ENCODE data around the gene ASB7.
"Not testable (repeated sequence)": the region's sequence is repeated elsewhere in the genome, so short reads cannot be mapped to it uniquely, and the experiment has no call there.

Gene ASB7

GRCh38 chr15:100653608-100654007, 51.2 kb downstream of the ASB7 start:
- no peak for DNase-seq

GRCh38 chr15:100658895-100659294, 56.5 kb downstream of the ASB7 start:
- DNase-seq, result no peak

DNA sequence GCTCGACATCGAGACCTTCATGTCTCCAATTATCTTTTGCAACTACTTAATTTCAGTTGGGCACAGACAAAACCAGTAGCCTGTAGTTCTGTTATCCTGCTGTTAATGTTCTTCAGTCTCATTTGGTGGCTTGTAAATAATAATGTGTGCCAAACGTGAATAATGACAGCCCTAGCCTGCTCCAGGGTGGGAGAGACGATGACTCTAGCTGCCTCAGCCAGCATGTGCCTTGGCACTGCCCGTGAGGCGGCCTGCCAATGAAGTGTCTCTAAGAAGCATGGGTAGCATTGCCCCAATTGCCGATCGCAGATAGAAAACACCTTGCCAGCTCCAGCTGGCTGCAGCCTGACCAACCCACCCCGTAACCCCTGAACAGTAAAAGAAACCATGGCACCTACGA, 58.8 kb downstream of the ASB7 start:
- DNase-seq, result no peak

GRCh38 chr15:100663086-100663914, 60.9 kb downstream of the ASB7 start:
- DNase-seq, result no peak

- no peak for DNase-seq
Measured at GRCh38 chr15:100663915-100664281, 61.5 kb downstream of the ASB7 start.

DNA sequence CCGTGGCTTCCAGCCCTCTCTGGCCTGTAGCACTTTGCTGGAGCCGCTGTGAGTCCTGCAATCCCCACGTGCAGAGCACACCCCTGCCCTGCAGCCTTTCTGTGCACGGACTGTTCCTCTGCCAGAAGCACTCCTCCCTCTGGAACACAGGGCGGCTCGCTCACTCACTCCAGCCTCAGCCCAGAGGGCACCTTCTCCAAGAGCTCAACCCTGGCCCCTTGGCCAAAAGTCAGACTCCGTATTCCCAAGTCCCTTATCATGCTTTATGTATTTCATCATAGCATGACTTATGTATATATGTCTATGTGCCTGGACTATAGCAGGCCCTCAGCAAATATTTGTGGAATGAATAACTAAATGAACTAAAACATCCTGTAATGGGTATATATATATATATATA, 63.2 kb downstream of the ASB7 start:
- no peak for DNase-seq

DNA sequence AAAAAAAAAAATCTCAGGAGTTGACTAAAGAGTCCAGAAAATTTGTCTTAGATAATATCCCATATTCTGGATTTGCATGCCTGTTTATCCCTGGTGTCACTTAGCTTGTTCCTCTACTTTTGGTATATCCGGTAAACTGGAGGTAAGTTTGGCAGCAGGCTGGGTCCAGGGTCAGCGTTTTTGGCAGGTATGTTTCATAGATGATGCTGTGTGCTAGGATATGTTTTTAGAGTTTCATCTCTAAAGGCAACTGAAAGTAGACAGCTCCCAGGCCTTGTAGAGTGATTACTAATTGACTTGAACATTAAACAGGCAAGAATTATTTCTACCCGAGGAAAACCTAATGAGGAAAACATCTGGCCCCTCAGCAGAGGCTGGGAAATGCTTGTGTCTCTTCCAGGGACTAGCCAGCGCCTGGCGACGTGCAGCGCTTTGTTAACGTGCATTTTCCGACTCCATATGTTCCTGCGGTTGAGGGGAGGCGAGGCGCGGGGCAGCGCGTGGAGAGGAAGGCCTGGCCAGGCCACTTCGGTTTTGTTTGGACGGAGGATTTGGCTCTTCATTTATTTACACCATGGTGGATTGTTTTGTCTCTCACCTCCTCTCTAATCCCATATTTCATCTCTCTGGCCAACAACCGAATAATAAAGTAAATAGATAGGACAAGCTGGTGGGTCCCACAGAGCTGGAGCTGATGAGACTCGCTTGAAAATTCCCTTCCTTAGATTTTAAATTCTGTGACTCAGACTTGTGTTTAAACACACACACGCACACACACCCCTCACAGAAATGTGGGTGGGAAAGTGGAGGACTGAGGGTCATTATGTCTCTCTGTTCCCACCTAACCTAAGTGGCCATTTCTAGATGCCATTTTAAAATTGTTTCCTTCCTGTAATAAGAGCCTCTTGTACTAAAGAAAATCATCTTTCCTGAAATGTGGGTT, 65.3 kb downstream of the ASB7 start:
- DNase-seq, result no peak

DNA sequence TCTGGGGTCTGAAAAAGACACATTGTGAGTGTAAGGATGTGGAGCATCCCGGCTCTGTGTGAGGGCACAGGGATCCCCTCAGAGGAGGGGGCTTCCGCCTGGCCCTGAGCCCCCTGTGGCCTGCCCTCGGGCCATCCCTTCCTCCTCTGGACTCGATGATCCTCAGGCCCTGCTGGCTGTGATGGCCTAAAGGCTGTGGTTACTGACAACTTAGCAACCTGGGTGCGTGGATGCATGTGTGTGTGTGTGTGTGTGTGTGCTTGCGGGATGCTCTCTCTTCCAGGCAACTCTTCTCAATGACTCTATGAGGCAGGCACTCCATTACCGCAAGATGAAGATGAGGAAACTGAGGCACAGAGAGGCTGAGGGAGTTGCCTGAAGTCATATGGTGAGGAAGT, 66.0 kb downstream of the ASB7 start:
- DNase-seq, result no peak

- no peak for DNase-seq
Measured at GRCh38 chr15:100669260-100669659, 66.9 kb downstream of the ASB7 start.

- DNase-seq, result no peak
Measured at GRCh38 chr15:100670505-100671021, 68.2 kb downstream of the ASB7 start.

DNA sequence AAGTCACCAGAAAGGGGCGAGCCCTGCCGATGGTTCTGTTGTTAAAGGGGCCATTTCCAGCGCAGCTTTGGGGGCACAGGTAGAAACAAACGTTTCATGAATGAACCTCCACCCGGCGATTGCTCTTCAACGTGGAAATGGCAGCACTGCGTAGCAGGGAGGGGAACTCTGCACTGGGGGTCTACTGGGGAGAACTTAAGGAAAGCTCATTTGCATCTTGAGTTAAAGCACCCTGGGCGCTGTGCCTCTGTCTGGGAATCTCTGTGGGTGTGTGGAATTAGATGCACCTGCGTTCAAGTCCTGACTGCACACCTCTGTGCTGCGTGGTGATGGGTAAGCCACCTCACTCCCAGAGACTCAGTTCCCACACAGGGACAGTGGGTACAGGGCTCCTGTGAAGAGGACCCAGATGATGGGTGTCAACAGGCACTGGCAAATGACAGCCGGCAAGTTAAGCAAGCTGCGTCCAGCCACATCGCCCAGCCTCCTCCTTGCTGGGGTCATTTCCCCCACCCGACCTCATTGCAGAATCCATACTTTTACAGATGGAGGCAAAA, 68.8 kb downstream of the ASB7 start:
- DNase-seq, result no peak

DNA sequence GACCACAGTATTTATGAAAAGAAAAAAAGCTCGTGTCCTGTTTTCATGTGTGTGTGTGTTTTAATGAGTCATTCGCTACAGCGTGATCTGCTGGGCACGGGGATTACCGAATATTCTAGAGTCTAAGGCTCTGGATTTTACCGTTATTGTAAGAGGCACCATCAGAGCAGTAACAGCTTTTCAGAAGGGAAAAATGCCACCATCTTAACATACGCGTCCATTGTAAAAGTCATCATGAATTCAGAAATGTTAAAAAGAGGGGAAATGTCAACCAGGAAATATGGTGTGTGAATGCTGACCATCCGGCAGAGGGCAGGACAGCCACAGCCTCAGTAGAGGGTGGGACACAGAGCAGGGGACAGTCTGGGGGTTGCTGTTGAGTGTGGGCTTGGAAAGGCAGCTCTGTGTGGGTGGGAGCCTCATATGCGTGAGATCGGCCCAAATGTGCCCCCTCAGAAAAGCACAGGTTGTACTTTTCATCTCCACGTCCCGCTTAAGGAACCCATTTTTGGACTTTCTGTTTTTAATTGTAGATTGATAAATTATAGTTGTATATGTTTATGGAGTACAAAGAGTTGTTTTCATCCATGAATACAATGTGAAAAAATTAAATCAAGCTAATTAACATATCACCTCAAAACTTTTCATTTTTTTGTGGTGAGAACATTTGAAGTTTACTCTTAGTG, 69.6 kb downstream of the ASB7 start:
- DNase-seq, result no peak

DNA sequence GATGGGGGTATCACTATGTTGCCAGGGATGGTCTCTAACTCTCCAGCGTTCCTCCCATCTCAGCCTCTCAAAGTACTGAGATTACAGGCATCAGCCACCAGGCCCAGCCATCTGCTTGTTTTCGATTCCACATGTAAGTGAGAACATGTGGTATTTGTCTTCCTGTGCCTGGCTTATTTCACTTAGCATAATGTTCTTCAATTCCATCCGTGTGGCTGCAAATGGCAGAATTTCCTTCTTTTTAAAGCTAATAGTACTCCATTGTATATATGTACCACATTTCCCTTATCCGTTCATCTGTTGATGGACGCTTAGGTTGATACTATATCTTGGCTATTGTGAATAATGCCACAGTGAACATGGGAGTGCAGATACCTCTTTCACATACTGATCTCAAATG, 70.6 kb downstream of the ASB7 start:
- no peak for DNase-seq

DNA sequence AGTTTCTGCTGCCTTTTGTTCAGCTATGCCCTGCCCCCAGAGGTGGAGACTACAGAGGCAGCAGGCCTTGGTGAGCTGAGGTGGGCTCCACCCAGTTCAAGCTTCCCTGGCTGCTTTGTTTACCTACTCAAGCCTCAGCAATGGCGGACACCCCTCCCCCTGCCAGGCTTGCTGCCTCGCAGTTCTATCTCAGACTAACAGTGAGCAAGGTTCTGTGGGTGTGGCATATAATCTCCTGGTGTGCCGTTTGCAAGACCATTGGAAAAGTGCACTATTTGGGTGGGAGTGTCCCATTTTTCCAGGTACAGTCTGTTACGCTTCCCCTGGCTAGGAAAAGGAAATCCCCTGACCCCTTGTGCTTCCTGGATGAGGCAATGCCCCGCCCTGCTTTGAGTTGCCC, 76.8 kb downstream of the ASB7 start:
- not testable (repeated sequence) for DNase-seq

DNA sequence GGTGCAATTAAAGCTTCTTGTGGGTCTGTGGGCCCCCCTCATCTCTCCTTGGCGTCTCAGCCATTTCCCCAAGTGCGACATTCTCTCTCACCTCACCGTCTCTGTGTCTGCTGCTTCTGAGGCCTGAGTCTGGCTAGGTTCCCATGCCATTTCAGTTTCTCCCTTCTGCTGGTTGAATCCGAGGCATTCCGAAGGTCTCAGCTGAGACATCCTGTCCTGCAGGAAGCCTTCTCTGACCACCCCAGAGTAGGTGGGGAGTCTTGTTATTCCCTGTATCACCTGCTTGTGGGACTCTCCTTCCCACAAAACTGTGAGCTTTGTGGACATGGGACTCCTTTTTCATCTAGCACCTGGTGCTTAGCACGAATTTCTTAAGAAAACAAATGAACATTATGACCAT, 78.3 kb downstream of the ASB7 start:
- DNase-seq, result no peak

- DNase-seq, result no peak
Measured at GRCh38 chr15:100681335-100681746, 79.0 kb downstream of the ASB7 start.

DNA sequence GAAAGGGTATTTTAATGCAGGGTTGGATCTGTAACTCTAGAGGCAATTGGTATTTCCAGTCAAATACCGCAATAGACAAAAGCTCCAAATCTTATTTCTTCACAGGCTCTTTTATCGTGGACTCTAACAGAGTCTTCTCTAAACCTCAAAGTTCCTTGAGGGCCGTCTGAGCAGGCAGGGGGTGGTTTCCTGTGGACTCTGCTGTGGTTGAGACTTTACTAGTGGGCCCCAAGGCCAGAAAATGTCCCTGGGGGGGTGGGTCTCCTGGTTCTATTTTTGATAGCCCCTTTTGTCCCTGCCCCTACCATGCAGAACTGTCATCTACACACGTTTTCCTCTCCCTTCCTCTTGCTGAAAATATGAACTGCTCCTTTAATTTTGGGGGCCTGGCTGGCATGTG, 80.1 kb downstream of the ASB7 start:
- DNase-seq, result no peak

DNA sequence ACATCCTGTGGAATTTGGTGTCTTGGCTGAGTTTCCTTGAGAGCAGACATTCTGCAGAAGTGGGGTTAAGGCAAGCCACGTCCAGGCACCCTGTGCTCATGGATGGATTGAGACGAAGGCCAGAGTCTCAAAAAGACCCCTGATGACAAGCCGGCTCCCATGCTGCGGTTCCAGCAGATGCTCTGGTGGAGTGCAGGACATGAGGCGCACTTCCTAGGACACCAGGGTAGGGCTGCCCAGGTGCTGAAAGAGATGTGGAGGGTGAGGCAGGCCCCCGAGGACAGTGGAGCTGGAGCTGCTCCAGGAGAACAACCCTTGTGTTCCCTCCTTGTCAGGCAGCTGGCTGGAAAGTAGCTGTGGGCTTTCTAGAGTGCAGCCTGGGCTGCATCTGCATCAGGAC, 81.0 kb downstream of the ASB7 start:
- DNase-seq, result no peak

- DNase-seq, result no peak
Measured at GRCh38 chr15:100684591-100684990, 82.2 kb downstream of the ASB7 start.

DNA sequence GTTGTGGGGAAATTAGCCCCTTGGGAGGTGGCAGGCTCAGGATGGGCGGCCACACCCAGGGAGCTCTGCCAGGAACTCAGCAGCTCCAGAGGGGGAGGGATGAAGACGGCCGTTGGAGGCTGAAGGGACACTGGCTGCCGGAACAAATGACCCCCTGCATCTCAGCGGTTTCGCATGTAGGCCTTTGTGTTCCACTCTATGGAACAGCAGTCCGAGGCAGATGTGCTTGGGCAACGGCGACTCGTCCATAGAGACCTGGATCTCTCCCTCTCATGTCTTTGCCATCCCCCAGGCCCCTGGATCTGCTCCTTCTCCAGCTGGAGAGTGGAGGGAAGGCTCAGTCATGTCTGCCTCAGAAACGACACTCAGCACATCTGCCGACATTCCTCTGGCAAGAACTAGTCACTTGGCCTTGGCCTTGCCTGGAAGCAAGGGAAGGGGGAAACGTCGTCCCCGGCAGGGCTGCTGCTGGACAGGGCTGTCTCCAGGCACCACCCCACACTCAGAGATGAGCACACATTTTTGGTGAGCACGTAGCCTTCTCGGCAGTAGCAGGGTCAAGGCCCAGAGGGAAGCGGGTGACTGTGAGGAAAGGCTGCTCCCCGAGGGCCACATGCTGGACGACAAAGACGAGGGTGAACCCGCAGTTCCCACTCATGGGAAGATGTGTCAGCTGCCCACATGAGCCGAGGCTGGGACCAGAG, 83.8 kb downstream of the ASB7 start:
- DNase-seq, result no peak

GRCh38 chr15:100686725-100687473, 84.5 kb downstream of the ASB7 start:
- DNase-seq, result no peak

Measured in stimulated activated CD4-positive, alpha-beta T cell treated with anti-CD3 and anti-CD28 coated beads, Interleukin-2, amount 100 ng/mL, for 48 hours (primary cell).